ENCODE results near the gene BICD1. TPM values are rescaled to one million over a fixed set of nuclear protein-coding genes. Genes with fewer than 3 reads are reported as not detected.

The BICD1 gene
- total RNA-seq, 4 donors from 2014 or later: 0.70 to 7.8 (median 2.8) TPM

GRCh38 chr12:32331133-32331532, 224.5 kb downstream of the BICD1 start:
- Histone ChIP-seq H3K27me3 (no peaks in the 10 kb centered on the region), H3K36me3 (peaks cover 0 to 12% (median 0%) of the 10 kb centered on the region in 3 donors), H3K4me3 (no peak overlapping the region), H3K9me3 (no peaks in the 10 kb centered on the region), H3K4me1 (no peaks in the 10 kb centered on the region), H3K27ac (no peak overlapping the region)
- TF ChIP-seq, protein P1, sequence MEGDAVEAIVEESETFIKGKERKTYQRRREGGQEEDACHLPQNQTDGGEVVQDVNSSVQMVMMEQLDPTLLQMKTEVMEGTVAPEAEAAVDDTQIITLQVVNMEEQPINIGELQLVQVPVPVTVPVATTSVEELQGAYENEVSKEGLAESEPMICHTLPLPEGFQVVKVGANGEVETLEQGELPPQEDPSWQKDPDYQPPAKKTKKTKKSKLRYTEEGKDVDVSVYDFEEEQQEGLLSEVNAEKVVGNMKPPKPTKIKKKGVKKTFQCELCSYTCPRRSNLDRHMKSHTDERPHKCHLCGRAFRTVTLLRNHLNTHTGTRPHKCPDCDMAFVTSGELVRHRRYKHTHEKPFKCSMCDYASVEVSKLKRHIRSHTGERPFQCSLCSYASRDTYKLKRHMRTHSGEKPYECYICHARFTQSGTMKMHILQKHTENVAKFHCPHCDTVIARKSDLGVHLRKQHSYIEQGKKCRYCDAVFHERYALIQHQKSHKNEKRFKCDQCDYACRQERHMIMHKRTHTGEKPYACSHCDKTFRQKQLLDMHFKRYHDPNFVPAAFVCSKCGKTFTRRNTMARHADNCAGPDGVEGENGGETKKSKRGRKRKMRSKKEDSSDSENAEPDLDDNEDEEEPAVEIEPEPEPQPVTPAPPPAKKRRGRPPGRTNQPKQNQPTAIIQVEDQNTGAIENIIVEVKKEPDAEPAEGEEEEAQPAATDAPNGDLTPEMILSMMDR (IDR thresholded peaks at IDR 0.05): no peak
- TF ChIP-seq POLR2A (IDR thresholded peaks at IDR 0.05): no peak
- no peak for DNase-seq
- intact Hi-C loops (cut with DNase I): no loop called here
- 90 to 93% methylated on average over 2 of the region's 2 CpGs for WGBS, 2 donors

DNA sequence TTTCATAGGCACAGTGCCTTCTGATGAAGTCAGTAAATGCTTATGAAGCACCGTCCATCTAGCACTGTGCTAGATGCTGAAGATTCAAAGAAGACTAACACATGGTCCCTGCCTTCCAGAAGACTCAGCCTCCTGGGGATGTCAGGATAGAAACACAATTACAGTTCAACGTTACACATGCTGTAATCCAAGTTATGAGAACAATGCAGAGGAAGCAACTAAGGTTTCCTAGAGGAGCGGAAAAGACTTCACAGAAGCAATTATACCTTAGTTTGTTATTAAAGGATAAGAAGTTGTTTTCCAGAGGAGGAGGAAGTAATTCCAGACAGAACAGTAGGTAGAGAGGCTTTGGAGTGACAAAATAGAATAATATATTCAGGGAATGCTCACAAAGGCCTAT, 225.8 kb downstream of the BICD1 start:
- Histone ChIP-seq H3K36me3 (peaks cover 0 to 12% (median 0%) of the 10 kb centered on the region in 3 donors), H3K27ac (no peak overlapping the region), H3K4me1 (no peaks in the 10 kb centered on the region), H3K9me3 (no peaks in the 10 kb centered on the region), H3K4me3 (no peak overlapping the region), H3K27me3 (no peaks in the 10 kb centered on the region)
- intact Hi-C loops (cut with DNase I): no loop called here
- DNase-seq: no peak
- TF ChIP-seq, protein P1 (IDR thresholded peaks at IDR 0.05): no peak
- TF ChIP-seq POLR2A (IDR thresholded peaks at IDR 0.05): no peak
- WGBS, 2 donors: 72 to 87% methylated on average over 3 of the region's 3 CpGs

GRCh38 chr12:32334371-32334777, 227.7 kb downstream of the BICD1 start:
- Histone ChIP-seq H3K4me3 (no peak overlapping the region), H3K4me1 (no peaks in the 10 kb centered on the region), H3K27me3 (no peaks in the 10 kb centered on the region), H3K9me3 (no peaks in the 10 kb centered on the region), H3K36me3 (peaks cover 0 to 16% (median 0%) of the 10 kb centered on the region in 3 donors), H3K27ac (no peak overlapping the region)
- intact Hi-C loops (cut with DNase I): no loop called here
- 74 to 75% methylated on average over 4 of the region's 4 CpGs for WGBS, 2 donors
- DNase-seq: no peak
- TF ChIP-seq, protein P1 (IDR thresholded peaks at IDR 0.05): no peak
- no peak for TF ChIP-seq POLR2A (IDR thresholded peaks at IDR 0.05)

GRCh38 chr12:32336261-32336660, 229.6 kb downstream of the BICD1 start:
- Histone ChIP-seq H3K36me3 (peaks cover 0 to 20% (median 0%) of the 10 kb centered on the region in 3 donors), H3K4me3 (no peak overlapping the region), H3K9me3 (no peaks in the 10 kb centered on the region), H3K27ac (no peak overlapping the region), H3K4me1 (no peaks in the 10 kb centered on the region), H3K27me3 (no peaks in the 10 kb centered on the region)
- TF ChIP-seq, protein P1 (IDR thresholded peaks at IDR 0.05): no peak
- no peak for TF ChIP-seq POLR2A (IDR thresholded peaks at IDR 0.05)
- DNase-seq: no peak
- intact Hi-C loops (cut with DNase I): no loop called here
- WGBS, 2 donors: 81 to 90% methylated on average over 4 of the region's 4 CpGs

GRCh38 chr12:32343496-32343895, 236.8 kb downstream of the BICD1 start:
- no peaks in the 10 kb centered on the region for H3K4me1 ChIP-seq
- TF ChIP-seq, protein P1 (IDR thresholded peaks at IDR 0.05): no peak
- no peak for TF ChIP-seq POLR2A (IDR thresholded peaks at IDR 0.05)
- 88 to 92% methylated on average over 1 of the region's 1 CpG for WGBS, 2 donors
- H3K4me3 ChIP-seq: no peak overlapping the region
- no peaks in the 10 kb centered on the region for H3K9me3 ChIP-seq
- no peak for DNase-seq
- intact Hi-C loops (cut with DNase I): no loop called here
- no peak overlapping the region for H3K27ac ChIP-seq
- peaks cover 0 to 12% (median 0%) of the 10 kb centered on the region in 3 donors for H3K36me3 ChIP-seq
- H3K27me3 ChIP-seq: no peaks in the 10 kb centered on the region

Measured in esophagus squamous epithelium (tissue), 5 donors.